ENCODE measurements around the gene SMYD3.

Gene SMYD3

GRCh38 chr1:246492611-246493245 is 14.4 kb downstream of the SMYD3 start:
- DNase-seq (ENCODE audit: low read depth): peak; percentile 46

GRCh38 chr1:246491551-246492053 is 15.5 kb downstream of the SMYD3 start:
- TF ChIP-seq, protein P1, sequence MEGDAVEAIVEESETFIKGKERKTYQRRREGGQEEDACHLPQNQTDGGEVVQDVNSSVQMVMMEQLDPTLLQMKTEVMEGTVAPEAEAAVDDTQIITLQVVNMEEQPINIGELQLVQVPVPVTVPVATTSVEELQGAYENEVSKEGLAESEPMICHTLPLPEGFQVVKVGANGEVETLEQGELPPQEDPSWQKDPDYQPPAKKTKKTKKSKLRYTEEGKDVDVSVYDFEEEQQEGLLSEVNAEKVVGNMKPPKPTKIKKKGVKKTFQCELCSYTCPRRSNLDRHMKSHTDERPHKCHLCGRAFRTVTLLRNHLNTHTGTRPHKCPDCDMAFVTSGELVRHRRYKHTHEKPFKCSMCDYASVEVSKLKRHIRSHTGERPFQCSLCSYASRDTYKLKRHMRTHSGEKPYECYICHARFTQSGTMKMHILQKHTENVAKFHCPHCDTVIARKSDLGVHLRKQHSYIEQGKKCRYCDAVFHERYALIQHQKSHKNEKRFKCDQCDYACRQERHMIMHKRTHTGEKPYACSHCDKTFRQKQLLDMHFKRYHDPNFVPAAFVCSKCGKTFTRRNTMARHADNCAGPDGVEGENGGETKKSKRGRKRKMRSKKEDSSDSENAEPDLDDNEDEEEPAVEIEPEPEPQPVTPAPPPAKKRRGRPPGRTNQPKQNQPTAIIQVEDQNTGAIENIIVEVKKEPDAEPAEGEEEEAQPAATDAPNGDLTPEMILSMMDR (conservative IDR thresholded peaks at IDR 0.05; ENCODE audit: low read depth, low read length): no peak
- no peak overlapping the region for H3K4me3 ChIP-seq (ENCODE audit: low read length)
- no peak for DNase-seq (ENCODE audit: low read depth)

More at GRCh38 chr1:246492611-246493245, 14.4 kb downstream of the SMYD3 start:
- no peak overlapping the region for H3K4me3 ChIP-seq (ENCODE audit: low read length)
- TF ChIP-seq, protein P1 (conservative IDR thresholded peaks at IDR 0.05; ENCODE audit: low read depth, low read length): peak; percentile 92

- TF ChIP-seq, protein P1 (conservative IDR thresholded peaks at IDR 0.05; ENCODE audit: low read depth, low read length): no peak
- no peak overlapping the region for H3K4me3 ChIP-seq (ENCODE audit: low read length)
- DNase-seq (ENCODE audit: low read depth): no peak
These were observed 18.4 kb downstream of the SMYD3 start for GRCh38 chr1:246488674-246489073.

GRCh38 chr1:246483569-246483933 is 23.5 kb downstream of the SMYD3 start:
- no peak overlapping the region for H3K4me3 ChIP-seq (ENCODE audit: low read length)
- TF ChIP-seq, protein P1 (conservative IDR thresholded peaks at IDR 0.05; ENCODE audit: low read depth, low read length): no peak
- DNase-seq (ENCODE audit: low read depth): no peak

GRCh38 chr1:246482805-246483568 is 24.1 kb downstream of the SMYD3 start:
- DNase-seq (ENCODE audit: low read depth): no peak
- TF ChIP-seq, protein P1 (conservative IDR thresholded peaks at IDR 0.05; ENCODE audit: low read depth, low read length): no peak
- H3K4me3 ChIP-seq (ENCODE audit: low read length): no peak overlapping the region

DNA sequence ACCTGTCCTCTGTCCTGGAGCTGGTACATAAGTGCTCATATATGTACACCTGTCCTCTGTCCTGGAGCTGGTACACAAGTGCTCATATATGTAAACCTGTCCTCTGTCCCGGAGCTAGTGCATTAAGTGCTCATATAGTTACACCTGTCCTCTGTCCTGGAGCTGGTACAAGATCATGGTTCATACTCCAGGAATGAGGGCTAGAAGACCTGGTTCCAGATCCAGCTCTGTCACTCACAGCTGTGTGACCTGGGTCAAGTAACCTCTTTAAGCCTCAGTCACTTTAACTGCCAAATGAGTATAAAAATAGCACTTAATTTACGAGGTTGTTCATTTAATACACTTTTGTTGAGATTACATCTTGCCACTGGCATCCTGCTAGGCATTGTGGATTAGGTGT is 28.0 kb downstream of the SMYD3 start:
- TF ChIP-seq, protein P1 (conservative IDR thresholded peaks at IDR 0.05; ENCODE audit: low read depth, low read length): no peak
- no peak for DNase-seq (ENCODE audit: low read depth)
- H3K4me3 ChIP-seq (ENCODE audit: low read length): no peak overlapping the region
